Measurements from ENCODE around the gene MAT2B.

Gene MAT2B

GRCh38 chr5:163505368-163506094 is at the start of gene MAT2B:
Gene MAT2B, plus strand, starts transcription at chr5:163505619. Its CDS starts 68 bp downstream, at chr5:163505687.
- DNase-seq = peak; percentile 93 to 94

DNA sequence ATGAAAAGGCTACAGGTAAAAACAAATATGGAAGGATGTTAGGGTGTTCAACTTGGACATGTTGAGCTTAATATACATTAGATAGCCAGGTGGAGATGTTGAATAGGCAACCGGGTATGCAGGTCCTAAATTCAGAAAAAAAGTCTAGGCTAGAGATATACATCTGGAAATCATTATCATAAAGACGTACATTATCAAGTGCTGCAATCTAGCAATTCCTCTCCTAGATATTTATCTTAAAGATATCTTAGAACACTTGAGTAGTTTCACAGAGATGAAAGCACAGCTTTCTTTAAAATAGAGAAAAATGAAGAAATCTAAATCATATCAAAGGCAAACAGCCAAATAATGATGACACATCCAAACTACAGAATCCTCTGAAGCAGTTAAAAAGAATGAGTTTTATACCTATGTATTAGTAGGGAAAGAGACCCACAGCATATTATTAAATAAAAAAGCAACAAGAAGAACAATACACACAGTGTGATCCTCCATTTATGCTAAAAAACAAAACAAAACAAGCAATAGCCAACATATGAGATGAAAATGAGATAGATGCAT is 49.3 kb upstream of the MAT2B start:
- no peak for DNase-seq

DNA sequence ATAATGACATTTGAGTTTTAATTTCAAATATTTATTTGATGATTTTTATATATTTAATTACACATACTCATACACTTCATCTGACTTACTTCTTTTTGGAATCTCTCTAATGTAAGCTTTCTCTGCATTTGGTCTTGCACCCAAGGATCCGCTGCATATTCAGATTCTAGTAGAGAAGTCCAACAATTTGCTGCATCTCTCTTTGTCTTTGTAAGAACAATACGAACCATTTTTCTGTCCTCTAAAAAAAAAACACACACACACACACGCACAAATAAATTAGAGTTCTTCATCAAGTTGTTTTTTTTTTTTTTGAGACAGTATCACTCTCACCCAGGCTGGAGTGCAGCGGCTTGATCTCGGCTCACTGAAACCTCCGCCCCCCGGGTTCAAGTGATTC is 48.6 kb upstream of the MAT2B start:
- DNase-seq = no peak

DNA sequence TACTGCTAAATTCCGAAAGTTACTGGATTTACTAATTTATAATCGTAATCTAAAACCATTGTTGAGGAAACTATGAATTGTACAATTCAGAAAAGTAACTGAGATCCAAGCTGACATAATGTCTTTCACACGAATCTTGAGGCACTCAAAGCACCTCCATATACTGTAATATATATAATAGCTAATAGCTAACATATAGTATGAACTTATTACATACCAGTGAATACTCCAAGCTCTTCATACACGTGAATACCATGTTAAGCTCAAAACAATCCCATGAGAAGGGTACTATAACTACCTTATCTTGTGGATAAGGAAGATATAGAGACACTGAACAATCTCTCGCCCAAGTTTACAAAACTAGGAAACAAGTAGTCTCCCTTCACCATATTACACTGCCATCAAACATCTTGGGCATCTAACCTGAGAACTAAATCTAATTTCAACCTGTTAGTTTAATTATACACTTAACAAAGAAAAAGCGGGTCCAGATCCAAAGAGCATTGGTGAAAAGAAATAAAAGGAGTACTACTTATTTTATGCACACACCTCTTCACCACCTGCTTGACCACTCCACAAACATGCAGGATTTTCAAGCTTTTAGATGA is 46.5 kb upstream of the MAT2B start:
- DNase-seq = no peak

DNA sequence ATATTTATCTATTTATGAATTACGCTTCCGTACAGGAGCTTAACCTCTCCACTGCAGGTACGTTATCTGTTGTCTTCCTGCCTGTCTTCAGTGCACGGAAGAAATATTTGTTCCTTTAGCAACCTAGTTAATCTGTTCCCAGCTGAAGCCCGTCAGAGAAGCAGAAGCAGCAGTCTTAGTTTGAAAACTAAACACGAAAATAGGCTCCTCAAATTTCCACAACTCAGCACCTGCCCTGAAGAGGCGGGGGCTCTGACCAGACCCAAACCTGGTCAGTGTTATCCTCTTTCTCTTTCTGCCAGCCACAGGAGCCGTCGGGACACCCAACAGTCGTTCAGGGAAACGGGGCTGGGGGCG is 46.0 kb upstream of the MAT2B start:
- no peak for DNase-seq

GRCh38 chr5:163459819-163460561 is 45.4 kb upstream of the MAT2B start, which contains the start of gene NUDCD2:
Gene NUDCD2, minus strand, starts transcription at chr5:163460102. Its CDS starts 52 bp downstream, at chr5:163460050.
- peak; percentile 94 to 97 for DNase-seq

DNA sequence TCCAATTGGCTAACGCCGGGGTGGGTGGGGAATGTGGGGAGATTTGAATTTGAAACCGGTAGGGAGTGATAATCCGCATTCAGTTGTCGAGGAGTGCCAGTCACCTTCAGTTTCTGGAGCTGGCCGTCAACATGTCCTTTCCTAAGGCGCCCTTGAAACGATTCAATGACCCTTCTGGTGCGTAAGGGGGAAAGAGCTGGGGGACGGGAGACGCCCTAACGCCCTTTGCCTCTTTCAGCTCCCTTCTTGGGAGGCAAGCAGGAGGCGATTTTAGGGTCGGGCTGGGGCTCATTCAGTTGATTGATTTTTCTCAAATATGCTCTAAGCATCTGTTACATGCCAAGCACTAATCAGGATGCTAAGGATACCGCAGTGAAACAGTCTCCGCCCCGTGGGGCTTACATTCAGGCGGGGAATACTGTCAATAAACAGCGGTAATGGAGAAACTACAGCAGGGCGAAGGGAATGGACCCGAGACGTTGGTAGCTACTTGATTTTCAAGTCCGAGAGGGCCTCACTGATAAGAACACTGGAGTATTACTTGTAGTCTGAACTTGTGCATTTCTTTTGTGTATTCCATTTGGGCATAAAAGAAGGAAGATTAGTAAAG is 44.8 kb upstream of the MAT2B start, which contains the start of gene HMMR:
Gene HMMR, plus strand, starts transcription at position 71 of the 610 bp plus-strand sequence. Its CDS starts 61 bp downstream, at position 132.
- no peak for DNase-seq

- no peak for DNase-seq
Observed at GRCh38 chr5:163463063-163463435, 42.4 kb upstream of the MAT2B start.

- no peak for DNase-seq
Observed at GRCh38 chr5:163467682-163468081, 37.7 kb upstream of the MAT2B start.

GRCh38 chr5:163473635-163474243 is 31.7 kb upstream of the MAT2B start:
- no peak for DNase-seq

DNA sequence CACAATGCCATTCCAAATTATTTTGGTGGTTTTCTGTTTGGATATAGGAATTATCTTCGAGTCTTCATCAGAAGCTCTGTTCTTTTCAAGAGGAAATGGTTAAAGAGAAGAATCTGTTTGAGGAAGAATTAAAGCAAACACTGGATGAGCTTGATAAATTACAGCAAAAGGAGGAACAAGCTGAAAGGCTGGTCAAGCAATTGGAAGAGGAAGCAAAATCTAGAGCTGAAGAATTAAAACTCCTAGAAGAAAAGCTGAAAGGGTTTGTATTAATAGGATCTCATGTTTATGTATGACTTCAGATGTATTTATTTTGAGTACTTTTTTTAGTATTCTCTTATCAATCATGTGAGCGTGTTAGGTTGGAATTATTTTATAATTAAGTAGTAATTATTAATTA is 30.0 kb upstream of the MAT2B start:
- no peak for DNase-seq

DNA sequence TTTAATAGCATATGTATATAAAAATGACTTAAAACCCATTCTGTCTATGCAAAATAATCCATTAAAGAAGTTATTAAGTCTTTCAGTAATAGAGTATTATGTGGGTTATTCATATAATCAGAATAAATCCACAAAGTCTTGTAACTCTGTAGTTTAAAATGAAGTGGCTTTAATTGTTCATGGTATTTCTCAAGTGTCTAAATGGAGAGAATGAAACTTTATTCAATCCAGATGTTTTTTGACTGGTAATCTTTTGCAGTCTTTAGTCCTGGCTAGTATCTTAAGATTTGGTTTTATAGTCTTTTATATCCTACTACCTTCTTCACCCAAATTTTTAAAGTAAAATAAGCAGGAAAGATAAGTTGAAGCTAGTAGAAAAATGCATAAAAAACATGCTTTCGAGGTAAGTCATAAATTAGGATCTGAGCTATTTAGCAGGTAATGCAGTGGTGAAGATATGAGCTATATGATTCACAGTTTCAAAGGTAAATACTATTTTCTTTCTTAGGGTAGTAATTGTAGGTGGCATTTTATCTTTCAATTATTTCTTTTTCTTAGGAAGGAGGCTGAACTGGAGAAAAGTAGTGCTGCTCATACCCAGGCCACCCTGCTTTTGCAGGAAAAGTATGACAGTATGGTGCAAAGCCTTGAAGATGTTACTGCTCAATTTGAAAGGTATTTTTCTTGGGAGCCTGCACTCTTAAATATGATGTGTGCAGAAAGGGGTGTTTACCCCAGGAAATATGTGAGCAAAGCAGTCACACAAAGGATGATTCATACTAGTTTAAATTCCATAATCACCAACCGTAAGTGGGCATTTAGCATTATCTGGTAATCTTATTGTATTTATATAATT is 27.1 kb upstream of the MAT2B start:
- no peak for DNase-seq

- no peak for DNase-seq
Observed at GRCh38 chr5:163478982-163479271, 26.5 kb upstream of the MAT2B start.

DNA sequence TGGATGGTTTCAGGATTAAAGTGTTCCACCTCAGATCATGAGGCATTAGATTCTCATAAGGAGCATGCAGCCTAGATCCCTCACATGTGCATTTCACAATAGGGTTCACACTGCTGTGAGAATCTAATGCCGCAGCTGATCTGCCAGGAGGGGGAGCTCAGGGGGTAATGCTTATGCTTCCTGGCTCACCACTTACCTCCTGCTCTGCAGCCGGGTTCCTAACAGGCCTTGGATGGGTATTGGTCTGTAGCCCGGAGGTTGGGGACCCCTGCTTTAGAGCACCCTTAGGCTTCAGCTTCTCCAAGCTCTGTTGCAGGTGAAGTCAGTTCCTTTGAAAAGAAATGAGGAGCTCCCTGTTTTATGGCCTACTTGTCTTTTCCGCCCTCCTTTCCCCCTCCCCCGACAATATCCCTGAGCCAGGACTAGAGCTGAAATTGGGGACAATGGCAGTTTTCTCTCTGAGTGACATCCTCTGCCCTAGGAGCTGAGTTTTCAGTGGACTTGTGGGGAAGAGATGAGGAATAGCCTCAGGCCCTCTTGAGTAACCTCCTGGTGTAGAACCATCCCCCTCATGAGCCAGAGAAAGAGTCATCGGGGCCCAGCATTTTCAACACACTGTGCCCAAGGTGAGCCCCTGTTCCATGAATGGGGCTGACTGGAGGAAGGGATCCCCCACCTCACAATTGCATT is 16.2 kb upstream of the MAT2B start:
- no peak for DNase-seq

GRCh38 chr5:163489745-163490075 is 15.7 kb upstream of the MAT2B start:
- DNase-seq = no peak

DNA sequence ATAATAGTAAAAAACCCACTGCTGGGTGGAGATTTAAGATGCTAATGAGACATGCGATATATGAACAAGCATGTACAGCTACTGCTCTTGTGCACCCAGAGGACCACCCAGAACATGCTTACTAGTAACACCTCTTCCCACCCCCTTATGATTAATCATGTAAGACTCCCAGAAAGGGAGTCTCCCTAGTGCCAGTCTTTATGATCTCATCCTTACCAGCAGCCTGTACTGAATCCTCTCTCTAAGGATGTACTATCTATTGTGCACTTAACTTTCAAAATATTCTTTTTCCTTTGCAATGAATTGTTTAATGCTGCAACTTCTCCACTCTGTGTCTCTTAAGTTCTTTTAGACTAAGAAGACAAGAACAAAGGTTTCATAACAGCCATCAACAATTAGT is 9.1 kb upstream of the MAT2B start:
- no peak for DNase-seq

GRCh38 chr5:163497315-163497714 is 8.1 kb upstream of the MAT2B start:
- DNase-seq = no peak

DNA sequence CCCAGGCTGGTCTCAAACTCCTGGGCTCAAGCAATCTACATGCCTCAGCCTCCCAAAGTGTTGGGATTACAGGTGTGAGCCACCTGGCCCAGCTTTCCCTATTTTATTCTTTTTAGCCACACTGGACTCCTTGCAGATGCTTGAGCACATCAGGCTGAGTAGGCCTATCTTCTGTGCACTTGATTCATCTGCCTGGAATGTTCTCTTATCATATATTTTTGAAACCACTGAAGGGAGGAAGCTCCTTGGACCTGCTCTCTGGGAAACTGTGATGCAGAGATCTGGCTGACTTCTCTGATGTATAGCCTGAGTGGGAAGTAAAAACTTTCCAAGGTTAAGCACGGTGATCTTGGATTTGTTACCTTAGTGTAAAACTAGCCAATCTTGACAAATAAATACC is 6.5 kb upstream of the MAT2B start:
- DNase-seq = no peak

- no peak for DNase-seq
Observed at GRCh38 chr5:163502521-163502920, 2.9 kb upstream of the MAT2B start.

GRCh38 chr5:163503106-163504078 is 2.0 kb upstream of the MAT2B start:
- peak; percentile 24 to 33 for DNase-seq
